ENCODE data around the gene SEMA5A. TPM values are rescaled to one million over a fixed set of nuclear protein-coding genes. Genes with fewer than 3 reads are reported as not detected.

SEMA5A gene
- total and polyA plus RNA-seq, 2 of the 13 experiments (the other 11 are each of a cell fraction or from before 2014, with no cell fraction given): 0.01 TPM; not detected in 1

DNA sequence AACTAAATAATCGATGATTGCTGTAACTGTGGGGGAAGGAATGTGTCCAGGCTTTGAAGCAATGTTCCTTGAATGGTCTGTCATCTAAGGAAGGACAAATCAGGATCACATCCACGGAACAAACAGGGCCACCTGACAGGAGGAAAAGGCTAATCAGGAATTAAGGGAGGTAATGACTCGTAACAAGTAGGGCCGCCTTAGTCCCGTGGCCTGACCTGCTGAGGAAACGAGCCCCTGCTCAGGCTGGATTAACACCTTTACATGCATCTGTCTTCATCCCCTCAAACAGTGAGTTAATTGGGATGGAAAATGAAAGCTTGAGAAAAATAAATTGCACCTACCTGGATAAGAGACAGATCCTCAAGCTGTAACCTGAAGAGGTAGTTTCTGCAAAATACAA, 227.8 kb downstream of the SEMA5A start:
- no peaks in the 10 kb centered on the region for H4K20me1 ChIP-seq (ENCODE audit: insufficient read depth, low read length)
- ChIA-PET CTCF (ENCODE audit: low intra/inter-chr PET ratio, low total read pairs) (no interaction called here), POLR2A (no interaction called here)
- no peak for TF ChIP-seq MAFK (conservative IDR thresholded peaks at IDR 0.05 in 1 of 2, IDR thresholded peaks at IDR 0.05 in 1 of 2; ENCODE audit: low read length in 2 of 2)
- TF ChIP-seq KDM2A (CRISPR knock-in tag; IDR thresholded peaks at IDR 0.05; ENCODE audit: borderline replicate concordance, low read depth): no peak
- TF ChIP-seq, protein P1, sequence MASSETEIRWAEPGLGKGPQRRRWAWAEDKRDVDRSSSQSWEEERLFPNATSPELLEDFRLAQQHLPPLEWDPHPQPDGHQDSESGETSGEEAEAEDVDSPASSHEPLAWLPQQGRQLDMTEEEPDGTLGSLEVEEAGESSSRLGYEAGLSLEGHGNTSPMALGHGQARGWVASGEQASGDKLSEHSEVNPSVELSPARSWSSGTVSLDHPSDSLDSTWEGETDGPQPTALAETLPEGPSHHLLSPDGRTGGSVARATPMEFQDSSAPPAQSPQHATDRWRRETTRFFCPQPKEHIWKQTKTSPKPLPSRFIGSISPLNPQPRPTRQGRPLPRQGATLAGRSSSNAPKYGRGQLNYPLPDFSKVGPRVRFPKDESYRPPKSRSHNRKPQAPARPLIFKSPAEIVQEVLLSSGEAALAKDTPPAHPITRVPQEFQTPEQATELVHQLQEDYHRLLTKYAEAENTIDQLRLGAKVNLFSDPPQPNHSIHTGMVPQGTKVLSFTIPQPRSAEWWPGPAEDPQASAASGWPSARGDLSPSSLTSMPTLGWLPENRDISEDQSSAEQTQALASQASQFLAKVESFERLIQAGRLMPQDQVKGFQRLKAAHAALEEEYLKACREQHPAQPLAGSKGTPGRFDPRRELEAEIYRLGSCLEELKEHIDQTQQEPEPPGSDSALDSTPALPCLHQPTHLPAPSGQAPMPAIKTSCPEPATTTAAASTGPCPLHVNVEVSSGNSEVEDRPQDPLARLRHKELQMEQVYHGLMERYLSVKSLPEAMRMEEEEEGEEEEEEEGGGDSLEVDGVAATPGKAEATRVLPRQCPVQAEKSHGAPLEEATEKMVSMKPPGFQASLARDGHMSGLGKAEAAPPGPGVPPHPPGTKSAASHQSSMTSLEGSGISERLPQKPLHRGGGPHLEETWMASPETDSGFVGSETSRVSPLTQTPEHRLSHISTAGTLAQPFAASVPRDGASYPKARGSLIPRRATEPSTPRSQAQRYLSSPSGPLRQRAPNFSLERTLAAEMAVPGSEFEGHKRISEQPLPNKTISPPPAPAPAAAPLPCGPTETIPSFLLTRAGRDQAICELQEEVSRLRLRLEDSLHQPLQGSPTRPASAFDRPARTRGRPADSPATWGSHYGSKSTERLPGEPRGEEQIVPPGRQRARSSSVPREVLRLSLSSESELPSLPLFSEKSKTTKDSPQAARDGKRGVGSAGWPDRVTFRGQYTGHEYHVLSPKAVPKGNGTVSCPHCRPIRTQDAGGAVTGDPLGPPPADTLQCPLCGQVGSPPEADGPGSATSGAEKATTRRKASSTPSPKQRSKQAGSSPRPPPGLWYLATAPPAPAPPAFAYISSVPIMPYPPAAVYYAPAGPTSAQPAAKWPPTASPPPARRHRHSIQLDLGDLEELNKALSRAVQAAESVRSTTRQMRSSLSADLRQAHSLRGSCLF (CRISPR knock-in tag; IDR thresholded peaks at IDR 0.05; ENCODE audit: borderline replicate concordance): no peak
- TF ChIP-seq ZFY (CRISPR knock-in tag; IDR thresholded peaks at IDR 0.05): no peak
- TF ChIP-seq ZNF652 (CRISPR knock-in tag; IDR thresholded peaks at IDR 0.05; ENCODE audit: borderline replicate concordance, low read depth): no peak
- no peak for TF ChIP-seq SRY (CRISPR knock-in tag; IDR thresholded peaks at IDR 0.05)
- TF ChIP-seq KLF15 (CRISPR knock-in tag; IDR thresholded peaks at IDR 0.05; ENCODE audit: borderline replicate concordance): no peak
- H3K27ac ChIP-seq (ENCODE audit: extremely low read length, insufficient read depth, low read length): no peak overlapping the region
- BruUV-seq (replicated peaks): no TSS peak
- no peak overlapping the region for H2AFZ ChIP-seq (ENCODE audit: low read length)
- intact Hi-C loops (cut with micrococcal nuclease; ENCODE audit: unreplicated experiment) (no loop called here), in situ Hi-C loops (cut with HindIII; ENCODE audit: extremely low pct_ligation_motif_present, low pct_unique_long_range_greater_than_20kb) (no loop called here)
- no peaks in the 10 kb centered on the region for H3K27me3 ChIP-seq (ENCODE audit: control insufficient read depth in 1 of 2, insufficient read depth in 2 of 2, low read length in 2 of 2)
- no peaks in the 10 kb centered on the region for H3K79me2 ChIP-seq (ENCODE audit: insufficient read depth, low read length)
- H3K4me3 ChIP-seq (replicated peaks in 1 of 3; ENCODE audit: insufficient read depth in 1 of 3, low read depth in 2 of 3, low read length in 3 of 3): no peak overlapping the region
- H3K4me2 ChIP-seq (ENCODE audit: low read depth, low read length): no peak overlapping the region
- FAIRE-seq: no peak
- 2% methylated on average over 6 of the region's 6 CpGs for WGBS (ENCODE audit: low lambda C conversion rate)
- no peaks in the 10 kb centered on the region for H3K4me1 ChIP-seq (ENCODE audit: insufficient read depth, low read length)
- DNase-seq (ENCODE audit: low spot score): no peak
- peaks cover 5% of the 10 kb centered on the region; the same call in 1 of the 2 replicates for H3K9me3 ChIP-seq (ENCODE audit: low read length)
- no peak overlapping the region for H3K9ac ChIP-seq (ENCODE audit: insufficient read depth, low read depth, low read length)
- ATAC-seq: no peak
- H3K36me3 ChIP-seq (replicated peaks in 1 of 2; ENCODE audit: control insufficient read depth in 1 of 2, insufficient read depth in 2 of 2, low read length in 2 of 2): no peaks in the 10 kb centered on the region
